BLaER1 treated with 17β-estradiol and CSF1 and Interleukin-3, amounts not matched to agents 10 nM and 100 nM (cell line): ENCODE measurements around the gene UXS1.
A peak's percentile ranks its signal among the peaks of the same experiment; 100 is the strongest.

Experiments
- H3K27ac ChIP-seq, 11 experiments: shearing (Covaris generic); formaldehyde crosslinking; 2 replicates each; pipeline ENCODE4 v1.8.1; 2022
- H3K27me3 ChIP-seq, 11 experiments: shearing (Covaris generic); formaldehyde crosslinking; 2 replicates each; pipeline ENCODE4 v1.8.1; 2022
- H3K36me3 ChIP-seq, 11 experiments: shearing (Covaris generic); formaldehyde crosslinking; 2 replicates each; pipeline ENCODE4 v1.8.1; 2022
- H3K4me1 ChIP-seq, 10 experiments: shearing (Covaris generic); formaldehyde crosslinking; 2 replicates each; pipeline ENCODE4 v1.8.1; 2022
- H3K4me2 ChIP-seq, 11 experiments: shearing (Covaris generic); formaldehyde crosslinking; 2 replicates each; pipeline ENCODE4 v1.8.1; 2022
- H3K4me3 ChIP-seq, 10 experiments: shearing (Covaris generic); formaldehyde crosslinking; 2 replicates each; pipeline ENCODE4 v1.8.1; 2022
- H3K9ac ChIP-seq, 11 experiments: shearing (Covaris generic); formaldehyde crosslinking; 2 replicates each; pipeline ENCODE4 v1.8.1; 2022
- H3K9me3 ChIP-seq, 11 experiments: shearing (Covaris generic); formaldehyde crosslinking; replicated peaks in 1 of 11; 2 replicates each; pipeline ENCODE4 v1.8.1; 2022
- H4K20me1 ChIP-seq, 11 experiments: shearing (Covaris generic); formaldehyde crosslinking; 2 replicates each; pipeline ENCODE4 v1.8.1; 2022
- Cebpa-rat ChIP-seq, 11 experiments: shearing (Covaris generic); IDR thresholded peaks; 2 replicates each; pipeline ENCODE4 v1.8.1; 2022

The UXS1 gene

DNA sequence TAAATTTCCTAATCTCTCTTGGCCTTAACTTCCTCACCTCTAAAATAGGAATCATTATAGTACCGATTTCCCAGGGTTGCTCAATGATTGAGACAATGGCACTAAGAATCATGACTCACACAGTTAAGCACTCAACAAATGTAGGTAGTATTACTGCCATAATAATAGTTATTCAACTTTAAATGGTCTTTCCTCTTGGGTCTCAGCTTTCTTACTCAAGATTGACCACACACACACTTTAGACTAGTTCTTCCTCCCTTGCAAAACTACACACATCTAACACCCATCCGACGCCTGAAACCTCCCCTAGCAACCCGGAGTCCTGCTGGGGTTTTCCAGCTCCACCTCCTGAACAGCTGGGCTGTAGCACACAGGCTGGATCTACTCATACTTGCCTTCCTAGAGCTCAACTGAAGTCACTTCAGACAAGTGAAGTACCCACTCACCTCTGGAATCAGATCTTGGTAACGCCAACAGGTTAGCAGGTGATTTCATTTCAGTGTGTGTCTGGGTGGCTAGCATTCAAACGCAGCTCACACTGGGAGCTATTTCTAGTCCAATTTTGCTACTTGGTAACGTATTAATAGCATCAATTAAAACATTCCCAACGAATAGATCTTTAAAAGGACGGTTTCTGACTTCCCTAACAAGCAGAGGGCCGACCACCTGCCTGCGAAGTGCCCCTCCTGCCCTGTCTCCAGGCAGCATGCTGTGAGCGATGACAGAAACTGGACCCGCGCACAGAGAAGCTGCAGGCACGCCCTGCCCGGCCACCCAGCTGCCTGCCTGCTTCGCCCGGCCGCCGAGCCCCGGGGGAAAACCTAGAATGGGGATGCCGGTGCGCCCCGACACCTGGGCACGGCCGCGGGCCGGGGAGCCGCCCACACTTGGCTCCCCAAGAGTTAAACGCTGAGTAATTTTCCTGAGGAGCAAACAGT lies 1.1 kb downstream of the UXS1 start:
- peak overlapping the region; percentile 80 to 94 (median 88) for H3K4me2 ChIP-seq
- peak overlapping the region; percentile 81 to 99 (median 98) for H3K4me3 ChIP-seq
- peaks cover 0 to 5% (median 0%) of the 10 kb centered on the region in 11 experiments; a peak in 4 of 22 replicates for H3K9me3 ChIP-seq
- peak overlapping the region; percentile 49 to 98 (median 94); a peak in 21 of 22 replicates for H3K27ac ChIP-seq
- TF ChIP-seq Cebpa-rat (IDR thresholded peaks at IDR 0.05) = peak in 7 of 11 experiments; percentile 41 to 75 (median 64); a peak in 12 of 22 replicates
- H3K9ac ChIP-seq = peak overlapping the region; percentile 83 to 99 (median 95)
- peaks cover 0 to 58% (median 42%) of the 10 kb centered on the region in 11 experiments; a peak in 14 of 22 replicates for H4K20me1 ChIP-seq
- H3K4me1 ChIP-seq = peaks cover 62 to 78% (median 66%) of the 10 kb centered on the region in 10 experiments
- H3K27me3 ChIP-seq = no peaks in the 10 kb centered on the region
- peaks cover 0 to 28% (median 7%) of the 10 kb centered on the region in 11 experiments; a peak in 11 of 22 replicates for H3K36me3 ChIP-seq

DNA sequence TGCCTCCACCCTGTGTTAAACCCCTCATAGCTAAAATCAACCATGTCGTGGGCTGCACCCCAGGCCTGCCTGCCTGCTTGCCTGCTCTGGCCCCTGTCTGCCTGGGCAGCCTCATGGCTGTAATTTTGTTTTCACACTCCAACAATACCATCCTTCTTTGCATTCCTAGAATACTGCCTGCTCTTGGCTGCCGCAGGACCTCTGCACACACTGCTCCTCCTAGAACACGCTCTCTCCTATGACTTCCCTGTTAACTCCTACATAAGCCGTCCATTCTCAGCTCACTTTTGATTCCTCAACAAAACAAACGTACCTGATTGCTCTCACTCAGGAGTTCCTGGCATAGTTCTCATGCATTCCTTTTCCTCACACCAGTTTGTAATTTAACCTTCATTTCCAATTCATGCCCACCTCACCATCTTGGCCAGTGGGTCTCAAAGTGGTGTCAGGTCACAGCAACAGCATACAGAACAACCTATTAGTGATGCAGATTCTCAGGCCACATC lies 2.5 kb downstream of the UXS1 start:
- Histone ChIP-seq H3K9ac (peak overlapping the region in 10 of 11 experiments; percentile 53 to 99 (median 96); a peak in 17 of 22 replicates), H3K36me3 (peaks cover 0 to 39% (median 19%) of the 10 kb centered on the region in 11 experiments; a peak in 12 of 22 replicates), H3K4me1 (peaks cover 64 to 78% (median 70%) of the 10 kb centered on the region in 10 experiments), H4K20me1 (peaks cover 0 to 71% (median 43%) of the 10 kb centered on the region in 11 experiments; a peak in 14 of 22 replicates), H3K4me2 (peak overlapping the region; percentile 80 to 94 (median 88)), H3K9me3 (peaks cover 0 to 11% (median 0%) of the 10 kb centered on the region in 11 experiments; a peak in 5 of 22 replicates), H3K27ac (peak overlapping the region in 10 of 11 experiments; percentile 84 to 98 (median 94); a peak in 20 of 22 replicates), H3K27me3 (no peaks in the 10 kb centered on the region), H3K4me3 (peak overlapping the region in 8 of 10 experiments; percentile 81 to 99 (median 98); a peak in 14 of 20 replicates)
- TF ChIP-seq Cebpa-rat (IDR thresholded peaks at IDR 0.05) = no peak

DNA sequence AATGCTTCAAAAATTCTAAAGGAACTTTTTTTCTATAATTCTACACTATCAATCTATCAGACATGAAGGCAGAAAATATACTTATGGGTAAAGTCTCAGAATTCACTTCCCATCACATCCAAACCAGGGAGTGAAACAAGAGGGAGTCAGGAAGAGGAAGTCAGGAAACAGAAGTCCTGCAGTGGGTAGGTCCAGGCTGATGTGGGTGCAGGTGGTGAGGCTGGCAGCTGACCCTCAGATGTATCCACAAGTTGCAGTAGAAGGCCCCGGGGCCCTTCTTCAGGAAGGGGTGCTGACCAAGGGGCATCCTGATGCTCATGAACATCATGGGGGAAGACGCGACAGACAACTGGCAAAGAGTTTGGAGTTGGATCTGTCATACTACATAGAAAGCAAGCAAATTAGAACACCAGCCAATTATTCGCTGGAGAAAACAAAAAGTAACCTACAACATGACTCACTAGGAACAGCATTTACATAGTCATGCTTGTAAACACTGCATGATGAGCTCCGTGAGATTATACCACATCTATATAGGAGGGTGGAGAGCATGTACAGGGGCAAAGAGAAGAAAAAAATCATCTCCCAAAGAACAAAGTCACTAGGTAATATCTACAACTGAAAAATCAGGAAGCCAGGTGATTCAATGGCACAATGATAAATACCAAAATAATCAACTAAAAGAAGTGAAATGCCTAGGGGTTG lies 4.2 kb downstream of the UXS1 start:
- peak overlapping the region; percentile 80 to 94 (median 88) for H3K4me2 ChIP-seq
- H3K9me3 ChIP-seq = peaks cover 0 to 11% (median 0%) of the 10 kb centered on the region in 11 experiments; a peak in 5 of 22 replicates
- peaks cover 0 to 87% (median 59%) of the 10 kb centered on the region in 11 experiments; a peak in 16 of 22 replicates for H4K20me1 ChIP-seq
- H3K27ac ChIP-seq = peak overlapping the region; percentile 25 to 98 (median 64); a peak in 20 of 22 replicates
- peak overlapping the region in 3 of 10 experiments; percentile 1 to 8 (median 8); a peak in 3 of 20 replicates for H3K4me3 ChIP-seq
- H3K4me1 ChIP-seq = peaks cover 62 to 77% (median 71%) of the 10 kb centered on the region in 10 experiments
- peaks cover 0 to 54% (median 32%) of the 10 kb centered on the region in 11 experiments; a peak in 12 of 22 replicates for H3K36me3 ChIP-seq
- H3K9ac ChIP-seq = peak overlapping the region in 7 of 11 experiments; percentile 9 to 51 (median 35); a peak in 8 of 22 replicates
- no peak for TF ChIP-seq Cebpa-rat (IDR thresholded peaks at IDR 0.05)
- no peaks in the 10 kb centered on the region for H3K27me3 ChIP-seq

DNA sequence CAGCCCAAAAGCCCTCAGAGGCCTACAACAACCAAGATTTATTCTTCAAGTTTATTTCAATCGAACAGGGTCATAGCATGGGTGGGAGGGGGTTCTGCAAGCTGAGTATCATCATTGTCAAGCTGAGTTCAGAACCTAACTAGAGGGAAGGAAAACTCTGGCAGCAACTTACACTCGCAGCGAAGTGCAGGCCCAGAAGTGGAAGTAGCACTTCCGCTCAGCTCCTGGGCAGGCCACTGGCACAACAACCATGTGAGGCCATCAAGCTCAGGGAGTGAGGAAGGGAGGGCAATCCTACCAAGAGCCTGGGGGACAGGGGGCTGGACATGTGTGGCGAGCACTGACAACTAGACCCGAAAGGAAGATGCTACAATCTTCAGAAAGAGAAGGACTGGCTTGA lies 4.8 kb downstream of the UXS1 start:
- Histone ChIP-seq H3K9ac (peak overlapping the region in 7 of 11 experiments; percentile 9 to 51 (median 36); a peak in 10 of 22 replicates), H3K27ac (peak overlapping the region; percentile 55 to 98 (median 64); a peak in 20 of 22 replicates), H4K20me1 (peaks cover 0 to 93% (median 65%) of the 10 kb centered on the region in 11 experiments; a peak in 17 of 22 replicates), H3K4me1 (peaks cover 66 to 80% (median 75%) of the 10 kb centered on the region in 10 experiments), H3K4me2 (peak overlapping the region; percentile 80 to 94 (median 88)), H3K27me3 (no peaks in the 10 kb centered on the region), H3K4me3 (peak overlapping the region in 4 of 10 experiments; percentile 1 to 27 (median 5); a peak in 2 of 20 replicates), H3K9me3 (peaks cover 0 to 11% (median 0%) of the 10 kb centered on the region in 11 experiments; a peak in 5 of 22 replicates), H3K36me3 (peaks cover 0 to 55% (median 32%) of the 10 kb centered on the region in 11 experiments; a peak in 12 of 22 replicates)
- TF ChIP-seq Cebpa-rat (IDR thresholded peaks at IDR 0.05) = no peak

DNA sequence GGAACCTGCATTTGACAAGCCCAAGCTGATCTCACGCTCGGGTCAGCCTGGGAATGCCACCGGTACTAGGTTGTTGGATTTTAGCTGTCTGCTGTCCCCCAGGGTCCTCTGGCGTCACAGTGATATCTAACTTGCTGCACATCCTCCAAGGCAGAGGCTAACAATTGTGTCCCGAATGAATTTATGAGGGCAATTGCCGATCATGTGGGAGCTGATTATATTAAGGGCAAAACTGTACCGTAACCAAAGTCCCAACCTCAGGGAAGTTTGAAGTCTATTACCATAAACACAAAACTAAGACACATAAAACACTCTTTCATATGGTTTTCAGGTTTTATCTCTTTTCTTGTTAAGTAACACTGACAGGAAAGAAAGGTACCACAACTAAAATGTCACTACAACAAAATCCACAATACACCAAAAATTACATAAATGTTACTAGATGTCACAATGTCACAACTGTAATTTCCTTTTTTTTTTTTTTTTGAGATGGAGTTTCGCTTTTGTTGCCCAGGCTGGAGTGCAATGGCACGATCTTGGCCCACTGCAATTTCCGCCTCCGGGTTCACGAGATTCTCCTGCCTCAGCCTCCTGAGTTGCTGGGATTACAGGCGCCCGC lies 6.7 kb downstream of the UXS1 start:
- Histone ChIP-seq H3K4me2 (peak overlapping the region in 9 of 11 experiments; percentile 80 to 94 (median 88); a peak in 19 of 22 replicates), H3K4me3 (no peak overlapping the region), H3K27me3 (no peaks in the 10 kb centered on the region), H3K36me3 (peaks cover 0 to 59% (median 32%) of the 10 kb centered on the region in 11 experiments; a peak in 13 of 22 replicates), H3K9me3 (peaks cover 0 to 11% (median 0%) of the 10 kb centered on the region in 11 experiments; a peak in 5 of 22 replicates), H3K4me1 (peaks cover 82 to 93% (median 89%) of the 10 kb centered on the region in 10 experiments), H4K20me1 (peaks cover 0 to 99% (median 70%) of the 10 kb centered on the region in 11 experiments; a peak in 19 of 22 replicates), H3K9ac (peak overlapping the region in 1 of 11 experiments; percentile 54; a peak in 1 of 22 replicates), H3K27ac (peak overlapping the region; percentile 14 to 95 (median 45); a peak in 16 of 22 replicates)
- TF ChIP-seq Cebpa-rat (IDR thresholded peaks at IDR 0.05) = no peak

DNA sequence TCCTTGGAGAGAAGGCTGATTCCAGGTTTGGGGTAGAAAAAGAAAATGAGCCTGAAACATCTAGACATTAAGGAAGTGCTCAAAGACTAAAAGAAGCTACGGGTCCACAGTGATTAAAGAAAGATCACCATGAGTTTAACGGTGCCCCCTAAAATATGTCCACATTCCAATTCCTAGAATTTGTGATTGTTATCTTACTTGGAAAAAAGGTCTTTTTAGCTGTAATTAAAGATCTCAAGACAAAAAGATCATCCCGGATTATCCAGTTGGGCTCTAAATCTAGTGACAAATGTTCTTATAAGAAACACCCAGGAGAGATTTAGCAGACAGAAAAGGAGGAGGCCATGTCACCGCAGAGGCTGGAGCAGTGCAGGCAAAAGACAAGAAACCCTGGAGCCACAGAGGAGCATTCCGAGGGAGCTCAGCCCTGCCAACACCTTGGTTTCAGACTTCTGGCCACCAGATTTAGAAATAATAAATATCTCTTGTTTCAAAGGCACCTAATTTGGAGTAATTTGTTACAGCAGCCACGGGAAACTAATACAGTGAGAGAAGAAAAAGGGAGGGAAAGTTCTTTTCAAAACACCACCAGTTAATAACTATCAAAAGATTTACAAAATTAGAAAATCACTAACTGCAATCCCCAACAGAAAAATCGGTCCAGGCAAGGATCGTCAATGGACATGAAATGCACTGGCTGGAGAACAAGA lies 8.5 kb downstream of the UXS1 start:
- Histone ChIP-seq H3K4me1 (peaks cover 77 to 93% (median 87%) of the 10 kb centered on the region in 10 experiments), H3K9ac (no peak overlapping the region), H3K36me3 (peaks cover 0 to 53% (median 28%) of the 10 kb centered on the region in 11 experiments; a peak in 14 of 22 replicates), H3K4me3 (no peak overlapping the region), H3K4me2 (peak overlapping the region in 10 of 11 experiments; percentile 60 to 85 (median 74); a peak in 17 of 22 replicates), H4K20me1 (peaks cover 0 to 97% (median 68%) of the 10 kb centered on the region in 11 experiments; a peak in 18 of 22 replicates), H3K27ac (peak overlapping the region in 3 of 11 experiments; percentile 8 to 32 (median 10); a peak in 1 of 22 replicates), H3K27me3 (no peaks in the 10 kb centered on the region), H3K9me3 (peaks cover 0 to 11% (median 0%) of the 10 kb centered on the region in 11 experiments; a peak in 5 of 22 replicates)
- no peak for TF ChIP-seq Cebpa-rat (IDR thresholded peaks at IDR 0.05)

DNA sequence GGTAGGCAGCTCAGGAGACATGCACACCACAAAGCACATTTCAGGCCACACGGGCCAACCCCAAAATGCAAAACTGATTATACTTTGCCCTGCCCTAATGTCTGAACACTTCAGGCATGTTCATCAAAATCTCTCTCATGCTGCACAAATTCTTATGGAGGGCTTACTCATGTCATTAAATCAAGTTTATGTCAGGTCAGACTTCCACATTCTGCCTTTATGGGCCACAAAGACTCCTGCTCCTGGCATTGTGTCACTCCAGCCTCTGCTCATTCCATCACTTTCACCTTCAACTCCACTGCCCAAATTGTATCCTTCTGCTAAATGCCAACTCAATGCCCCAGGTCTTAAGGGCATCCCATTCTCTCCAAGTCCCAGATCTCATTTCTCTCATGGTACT lies 9.2 kb downstream of the UXS1 start:
- peaks cover 0 to 56% (median 32%) of the 10 kb centered on the region in 11 experiments; a peak in 14 of 22 replicates for H3K36me3 ChIP-seq
- no peak overlapping the region for H3K9ac ChIP-seq
- peak overlapping the region in 2 of 11 experiments; percentile 9 to 10; a peak in 1 of 22 replicates for H3K27ac ChIP-seq
- H4K20me1 ChIP-seq = peaks cover 0 to 97% (median 69%) of the 10 kb centered on the region in 11 experiments; a peak in 18 of 22 replicates
- no peak overlapping the region for H3K4me3 ChIP-seq
- H3K4me1 ChIP-seq = peaks cover 69 to 92% (median 84%) of the 10 kb centered on the region in 10 experiments
- no peaks in the 10 kb centered on the region for H3K27me3 ChIP-seq
- peaks cover 0 to 11% (median 0%) of the 10 kb centered on the region in 11 experiments; a peak in 5 of 22 replicates for H3K9me3 ChIP-seq
- TF ChIP-seq Cebpa-rat (IDR thresholded peaks at IDR 0.05) = no peak
- H3K4me2 ChIP-seq = peak overlapping the region; percentile 60 to 86 (median 75)
